ENCODE results near the gene PITPNC1. TPM values are rescaled to one million over a fixed set of nuclear protein-coding genes. Genes with fewer than 3 reads are reported as not detected.

The PITPNC1 gene
- total RNA-seq, 4 donors from 2014 or later: 1.9 to 12.4 (median 5.2) TPM

- DNase-seq: no peak
- Histone ChIP-seq H3K27me3 (no peaks in the 10 kb centered on the region), H3K4me1 (no peaks in the 10 kb centered on the region), H3K27ac (no peak overlapping the region), H3K4me3 (no peak overlapping the region), H3K9me3 (no peaks in the 10 kb centered on the region), H3K36me3 (no peaks in the 10 kb centered on the region)
- no peak for TF ChIP-seq CTCF (IDR thresholded peaks at IDR 0.05)
- TF ChIP-seq POLR2A (IDR thresholded peaks at IDR 0.05): no peak
These were observed 126.1 kb downstream of the PITPNC1 start for GRCh38 chr17:67503184-67503583.

- Histone ChIP-seq H3K27ac (no peak overlapping the region), H3K27me3 (no peaks in the 10 kb centered on the region), H3K4me1 (no peaks in the 10 kb centered on the region), H3K4me3 (no peak overlapping the region), H3K9me3 (no peaks in the 10 kb centered on the region), H3K36me3 (no peaks in the 10 kb centered on the region)
- no peak for DNase-seq
- TF ChIP-seq CTCF (IDR thresholded peaks at IDR 0.05): no peak
- no peak for TF ChIP-seq POLR2A (IDR thresholded peaks at IDR 0.05)
These were observed 126.7 kb downstream of the PITPNC1 start for GRCh38 chr17:67503739-67504138.

- no peak for TF ChIP-seq CTCF (IDR thresholded peaks at IDR 0.05)
- TF ChIP-seq POLR2A (IDR thresholded peaks at IDR 0.05): no peak
These were observed 127.1 kb downstream of the PITPNC1 start for GRCh38 chr17:67504182-67504581.

GRCh38 chr17:67506966-67507365, 129.9 kb downstream of the PITPNC1 start:
- Histone ChIP-seq H3K27me3 (no peaks in the 10 kb centered on the region), H3K4me1 (no peaks in the 10 kb centered on the region), H3K4me3 (no peak overlapping the region), H3K36me3 (no peaks in the 10 kb centered on the region), H3K9me3 (no peaks in the 10 kb centered on the region), H3K27ac (no peak overlapping the region)
- no peak for TF ChIP-seq POLR2A (IDR thresholded peaks at IDR 0.05)
- no peak for TF ChIP-seq CTCF (IDR thresholded peaks at IDR 0.05)
- no peak for DNase-seq

More at GRCh38 chr17:67504182-67504581, 127.1 kb downstream of the PITPNC1 start:
- Histone ChIP-seq H3K27ac (no peak overlapping the region), H3K36me3 (no peaks in the 10 kb centered on the region), H3K9me3 (no peaks in the 10 kb centered on the region), H3K4me3 (no peak overlapping the region), H3K27me3 (no peaks in the 10 kb centered on the region), H3K4me1 (no peaks in the 10 kb centered on the region)
- no peak for DNase-seq

GRCh38 chr17:67509390-67510287, 132.6 kb downstream of the PITPNC1 start:
- H3K4me1 ChIP-seq: no peaks in the 10 kb centered on the region
- H3K9me3 ChIP-seq: no peaks in the 10 kb centered on the region
- peak overlapping the region in 1 of 4 donors; percentile 20 for H3K27ac ChIP-seq
- no peak for DNase-seq
- no peak for TF ChIP-seq POLR2A (IDR thresholded peaks at IDR 0.05)
- TF ChIP-seq CTCF (IDR thresholded peaks at IDR 0.05): no peak
- H3K4me3 ChIP-seq: no peak overlapping the region
- no peaks in the 10 kb centered on the region for H3K27me3 ChIP-seq
- no peaks in the 10 kb centered on the region for H3K36me3 ChIP-seq

Measured in Peyer's patch (tissue), 4 donors.